Endothelial cell of umbilical vein (primary cell): Measurements from ENCODE around the gene DPEP2. TPM values are rescaled to one million over a fixed set of nuclear protein-coding genes. Genes with fewer than 3 reads are reported as not detected.
"Not testable (repeated sequence)": the region's sequence is repeated elsewhere in the genome, so short reads cannot be mapped to it uniquely, and the experiment has no call there.

Source experiments
- BruUV-seq: library from RNA; stranded (reverse); fragments of 400-500 nt; replicated peaks from 2 replicates; lab custom pipeline; 2021; lab: Mats Ljungman, UMichigan
- CTCF ChIA-PET: fragments of 300-600, 350-600 bp; sonication (Branson Sonifier 250); formaldehyde crosslinking; loops from one replicate; lab custom pipeline; 2021; ENCODE audit warnings: antibody characterized with exemption, inconsistent platforms; lab: Charles Lee
- POLR2A ChIA-PET: fragments of 300-600, 350-600 bp; sonication (Branson Sonifier 250); formaldehyde crosslinking; loops from one replicate; lab custom pipeline; 2021; ENCODE audit warnings: antibody characterized with exemption, inconsistent platforms; lab: Charles Lee
- DNase-seq: peaks from one replicate; pipeline ENCODE4 v3.0.0-alpha.2; 2011; ENCODE audit warnings: low read depth, low spot score
- FAIRE-seq: peaks from 2 replicates; lab custom pipeline; 2011; peaks lifted over from hg19 to GRCh38; lab: Jason Lieb, UNC
- H2AFZ ChIP-seq: 2 replicates; pipeline ENCODE4 v1.6.0; 2012; ENCODE audit warnings: low read depth, low read length, control low read depth, inconsistent platforms
- H3K27ac ChIP-seq: 2 replicates; pipeline ENCODE4 v1.5.1; 2011; ENCODE audit warnings: low read depth, mild to moderate bottlenecking, control low read depth, low read length, moderate library complexity; ENCODE audit not compliant: insufficient read depth
- H3K27me3 ChIP-seq, 2 experiments: 2 replicates each; pipeline versions ENCODE4 v1.6.0 to v1.6.1; 2011; ENCODE audit warnings: low read length in 2 of 2, mixed read lengths in 1 of 2; ENCODE audit not compliant: control insufficient read depth in 2 of 2, insufficient read depth in 2 of 2
- H3K36me3 ChIP-seq, 2 experiments: 2 replicates in 1 of 2; 3 replicates in 1 of 2; pipeline ENCODE4 v1.5.1; 2011; ENCODE audit warnings: low read length in 2 of 2, mild to moderate bottlenecking in 1 of 2, moderate library complexity in 1 of 2; ENCODE audit not compliant: control insufficient read depth in 2 of 2, insufficient read depth in 2 of 2; ENCODE audit errors: extremely low read depth in 1 of 2
- H3K4me1 ChIP-seq: 3 replicates; pipeline ENCODE4 v1.5.1; 2011; ENCODE audit warnings: mild to moderate bottlenecking, low read length; ENCODE audit not compliant: control insufficient read depth, insufficient read depth; ENCODE audit errors: extremely low read depth
- H3K4me2 ChIP-seq: 2 replicates; pipeline ENCODE4 v1.6.1; 2011; ENCODE audit warnings: low read length, control low read depth, mixed read lengths; ENCODE audit not compliant: insufficient read depth
- H3K4me3 ChIP-seq, 3 experiments: fragments of 200-600 bp in 1 of 3; sonication (generic), shearing (Covaris generic) in 1 of 3; replicated peaks in 1 of 3; 2 replicates each; pipeline ENCODE4 v1.5.1; 2011 to 2016; ENCODE audit warnings: control low read depth in 3 of 3, low read length in 3 of 3, mild to moderate bottlenecking in 2 of 3, inconsistent platforms in 1 of 3, low read depth in 1 of 3, moderate library complexity in 1 of 3; ENCODE audit not compliant: insufficient read depth in 1 of 3
- H3K79me2 ChIP-seq: 2 replicates; pipeline ENCODE4 v1.6.0; 2012; ENCODE audit warnings: low read length, inconsistent platforms; ENCODE audit not compliant: control insufficient read depth, insufficient read depth
- H3K9ac ChIP-seq: replicated peaks from 2 replicates; pipeline ENCODE3; 2011; ENCODE audit warnings: low read length, control low read depth; ENCODE audit not compliant: insufficient read depth; ENCODE audit errors: extremely low read depth
- H3K9me1 ChIP-seq: replicated peaks from 3 replicates; pipeline ENCODE4 v1.6.0; 2011; ENCODE audit warnings: mild to moderate bottlenecking, low read length; ENCODE audit not compliant: control insufficient read depth, insufficient read depth; ENCODE audit errors: extremely low read depth
- H3K9me3 ChIP-seq: replicated peaks from 2 replicates; pipeline ENCODE4 v1.5.1; 2012; ENCODE audit warnings: low read length, inconsistent platforms; ENCODE audit not compliant: control insufficient read depth, insufficient read depth
- H4K20me1 ChIP-seq: replicated peaks from 2 replicates; pipeline ENCODE3; 2011; ENCODE audit warnings: mild to moderate bottlenecking, low read length; ENCODE audit not compliant: control insufficient read depth, insufficient read depth; ENCODE audit errors: extremely low read depth
- EZH2 ChIP-seq: IDR thresholded peaks from 2 replicates; pipeline ENCODE4 v1.6.1; 2012; ENCODE audit warnings: borderline replicate concordance, low read depth, mild to moderate bottlenecking, moderate library complexity, low read length, inconsistent platforms; ENCODE audit not compliant: severe bottlenecking
- FOS ChIP-seq: IDR thresholded peaks from 2 replicates; pipeline ENCODE4 v1.6.1; 2011; ENCODE audit warnings: mild to moderate bottlenecking, low read length, moderate library complexity, borderline replicate concordance; ENCODE audit not compliant: insufficient read depth
- GATA2 ChIP-seq: IDR thresholded peaks from 2 replicates; pipeline ENCODE4 v1.7.0; 2011; ENCODE audit warnings: low read depth, mild to moderate bottlenecking, moderate library complexity, mixed read lengths, low read length; ENCODE audit not compliant: insufficient read length, insufficient read depth
- JUN ChIP-seq: IDR thresholded peaks from 2 replicates; pipeline ENCODE4 v1.6.1; 2011; ENCODE audit warnings: borderline replicate concordance, low read depth; ENCODE audit not compliant: insufficient read length, insufficient read depth
- MAX ChIP-seq: IDR thresholded peaks from 2 replicates; pipeline ENCODE4 v1.6.1; 2011; ENCODE audit not compliant: insufficient read depth, insufficient read length
- MYC ChIP-seq: IDR thresholded peaks from one replicate; pipeline ENCODE4 v1.6.1; 2011; ENCODE audit warnings: mild to moderate bottlenecking, low read depth, low read length
- POLR2A ChIP-seq: IDR thresholded peaks from 2 replicates; pipeline ENCODE4 v1.6.1; 2012; ENCODE audit warnings: low read depth, mild to moderate bottlenecking, control low read depth, low read length
- POLR2AphosphoS5 ChIP-seq: IDR thresholded peaks from 2 replicates; pipeline ENCODE4 v1.6.1; 2012; ENCODE audit warnings: low read depth, mild to moderate bottlenecking, control low read depth, low read length, moderate library complexity; ENCODE audit not compliant: insufficient read depth
- dilution Hi-C: fragments of 300-500 bp; cut with MboI; formaldehyde crosslinking; loops from one replicate; pipeline ENCODE4 v1.15.0; 2019; ENCODE audit warnings: low sequenced_read_pairs; ENCODE audit not compliant: extremely low pct_ligation_motif_present
- intact Hi-C: fragments of 100-400 bp; cut with micrococcal nuclease; formaldehyde crosslinking; loops from one replicate; pipeline ENCODE4 v1.10.0; 2022
- polyA plus RNA-seq, 4 experiments: library from polyadenylated mRNA; depleted of rRNA in 3 of 4; stranded (reverse) in 3 of 4; unstranded in 1 of 4; fragments of >200 nt; gene quantifications; 2 replicates each; pipeline versions ENCODE4 v1.2.1 to v1.2.3, GENCODE V29; 2011 to 2012; ENCODE audit warnings: missing spikeins in 1 of 4
- total RNA-seq: library from RNA; stranded (reverse); gene quantifications from 2 replicates; pipeline ENCODE4 v1.2.3, GENCODE V29; 2021
- TF ChIP-seq, protein P1 (sequence below), 2 donors: IDR thresholded peaks; 1 replicate in 1 of 2; 2 replicates in 1 of 2; pipeline ENCODE4 v1.5.1; 2011; ENCODE audit warnings: low read length in 2 of 2, mild to moderate bottlenecking in 2 of 2, moderate library complexity in 2 of 2, control low read depth in 1 of 2, inconsistent platforms in 1 of 2, low read depth in 1 of 2; ENCODE audit not compliant: insufficient read depth in 1 of 2; ENCODE audit errors: extremely low read depth in 1 of 2

DPEP2 gene
- total and polyA plus RNA-seq, 2 donors (not counting 3 experiments of a cell fraction or from before 2014, with no cell fraction given) = 0.27 to 1.8 TPM

DNA sequence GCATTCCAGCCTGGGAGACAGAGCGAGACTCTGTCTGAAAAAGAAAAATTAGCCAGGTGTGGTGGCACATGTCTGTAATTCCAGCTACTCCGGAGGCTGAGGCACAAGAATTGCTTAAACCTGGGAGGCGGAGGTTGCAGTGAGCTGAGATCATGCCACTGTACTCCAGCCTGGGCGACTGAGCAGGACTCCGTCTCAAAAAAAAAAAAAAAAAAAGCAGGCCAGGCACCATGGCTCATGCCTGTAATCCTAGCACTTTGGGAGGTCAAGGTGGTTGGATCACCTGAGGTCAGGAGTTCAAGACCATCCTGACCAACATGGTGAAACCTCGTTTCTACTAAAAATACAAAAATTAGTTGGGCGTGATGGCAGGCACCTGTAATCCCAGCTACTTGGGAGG lies 27.0 kb downstream of the DPEP2 start:
- H3K36me3 ChIP-seq, H3K79me2 ChIP-seq, FAIRE-seq, dilution Hi-C loops, DNase-seq, H3K27me3 ChIP-seq, H3K4me3 ChIP-seq, BruUV-seq, H3K4me2 ChIP-seq, intact Hi-C loops, POLR2A ChIA-PET, H2AFZ ChIP-seq, H3K9me3 ChIP-seq, H3K9ac ChIP-seq, H4K20me1 ChIP-seq, H3K27ac ChIP-seq, H3K4me1 ChIP-seq, H3K9me1 ChIP-seq: not testable (repeated sequence)
- CTCF ChIA-PET = interaction anchor here (1.3 kb wide), 1 partner anchor 9 kb away, joined by 3 read pairs; no protein-coding TSS in a partner anchor

GRCh38 chr16:67971111-67971510 lies 28.2 kb downstream of the DPEP2 start:
- Histone ChIP-seq H3K4me1 (peaks cover 20% of the 10 kb centered on the region), H3K9me1 (no peaks in the 10 kb centered on the region), H3K9ac (no peak overlapping the region), H2AFZ (no peak overlapping the region), H3K4me3 (no peak overlapping the region), H3K79me2 (peaks cover 21% of the 10 kb centered on the region), H3K27me3 (no peaks in the 10 kb centered on the region), H3K27ac (no peak overlapping the region), H3K9me3 (no peaks in the 10 kb centered on the region), H4K20me1 (no peaks in the 10 kb centered on the region), H3K36me3 (no peaks in the 10 kb centered on the region), H3K4me2 (no peak overlapping the region)
- TF ChIP-seq FOS (no peak), MYC (no peak), EZH2 (no peak), MAX (no peak), POLR2AphosphoS5 (no peak), JUN (no peak), POLR2A (no peak), GATA2 (no peak)
- TF ChIP-seq, protein P1, sequence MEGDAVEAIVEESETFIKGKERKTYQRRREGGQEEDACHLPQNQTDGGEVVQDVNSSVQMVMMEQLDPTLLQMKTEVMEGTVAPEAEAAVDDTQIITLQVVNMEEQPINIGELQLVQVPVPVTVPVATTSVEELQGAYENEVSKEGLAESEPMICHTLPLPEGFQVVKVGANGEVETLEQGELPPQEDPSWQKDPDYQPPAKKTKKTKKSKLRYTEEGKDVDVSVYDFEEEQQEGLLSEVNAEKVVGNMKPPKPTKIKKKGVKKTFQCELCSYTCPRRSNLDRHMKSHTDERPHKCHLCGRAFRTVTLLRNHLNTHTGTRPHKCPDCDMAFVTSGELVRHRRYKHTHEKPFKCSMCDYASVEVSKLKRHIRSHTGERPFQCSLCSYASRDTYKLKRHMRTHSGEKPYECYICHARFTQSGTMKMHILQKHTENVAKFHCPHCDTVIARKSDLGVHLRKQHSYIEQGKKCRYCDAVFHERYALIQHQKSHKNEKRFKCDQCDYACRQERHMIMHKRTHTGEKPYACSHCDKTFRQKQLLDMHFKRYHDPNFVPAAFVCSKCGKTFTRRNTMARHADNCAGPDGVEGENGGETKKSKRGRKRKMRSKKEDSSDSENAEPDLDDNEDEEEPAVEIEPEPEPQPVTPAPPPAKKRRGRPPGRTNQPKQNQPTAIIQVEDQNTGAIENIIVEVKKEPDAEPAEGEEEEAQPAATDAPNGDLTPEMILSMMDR (IDR thresholded peaks at IDR 0.05; ENCODE audit: extremely low read depth in 1 of 2, insufficient read depth in 1 of 2, low read depth in 1 of 2, low read length in 2 of 2) = no peak
- no peak for DNase-seq
- BruUV-seq = no TSS peak
- no peak for FAIRE-seq
- POLR2A ChIA-PET = no interaction called here
- CTCF ChIA-PET = interaction anchor here (0.9 to 2.0 kb wide), 3 partner anchors 10 to 259 kb away, joined by 3 to 4 read pairs (median 3); no protein-coding TSS in a partner anchor
- dilution Hi-C loops = no loop called here
- intact Hi-C loops = no loop called here
